NCI-H2081 treated with DMSO at 0.1 percent for 48 hours (cell line): Measurements from ENCODE around the gene GPC4.

Experiments
- DNase-seq: peaks from one replicate; lab custom pipeline; 2025; lab: John Stamatoyannopoulos, UW

GPC4 gene

DNA sequence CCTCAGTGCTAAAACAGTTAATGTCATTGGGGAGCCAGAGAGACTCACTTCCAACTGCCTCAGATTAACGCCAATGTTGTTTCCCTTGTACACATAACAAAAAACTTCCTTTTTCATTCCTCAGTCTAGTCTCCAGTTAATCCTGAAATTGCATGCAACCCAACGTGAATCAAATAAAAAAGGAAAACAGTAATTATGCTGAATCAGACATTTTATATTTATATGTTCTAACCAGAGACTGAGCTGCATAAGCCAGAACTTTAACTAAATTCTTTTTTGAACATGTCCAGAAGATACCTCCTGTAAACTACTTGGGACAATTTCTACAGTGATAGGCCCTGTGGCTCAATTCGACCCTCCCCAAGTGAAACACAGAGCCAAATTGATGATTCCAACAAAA is 4.7 kb downstream of the GPC4 start:
- DNase-seq, result no peak

DNA sequence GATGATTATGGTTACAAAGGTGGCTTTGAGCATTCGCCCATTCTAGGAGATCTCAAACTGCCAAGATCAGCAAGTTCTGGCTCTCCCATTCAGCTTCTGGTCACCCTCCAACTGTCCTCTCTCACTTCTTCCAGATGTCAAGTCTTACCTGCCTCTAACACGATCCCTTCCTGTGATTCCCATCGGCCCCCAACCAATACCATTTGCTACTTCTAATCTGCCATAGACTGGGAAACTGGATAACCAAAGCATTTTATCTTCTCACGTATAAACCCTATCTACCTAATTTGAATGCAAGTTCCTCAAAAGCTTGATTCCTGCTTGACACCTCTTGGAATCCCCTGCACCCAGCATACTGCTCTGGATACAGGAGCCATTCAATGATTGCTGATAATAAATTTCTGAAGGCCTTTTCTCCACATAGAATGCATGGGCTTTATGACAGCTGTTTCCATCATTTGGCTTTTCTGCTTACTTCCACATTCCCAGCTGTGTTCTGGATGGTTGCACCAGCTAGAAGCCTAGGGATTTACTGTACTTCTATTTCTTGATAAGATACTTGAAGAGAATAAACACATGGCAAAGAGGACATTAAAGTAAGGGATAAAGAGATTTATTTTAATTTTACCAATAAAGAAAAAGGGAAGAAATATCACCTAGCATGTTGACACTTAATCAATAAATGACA is 9.6 kb downstream of the GPC4 start:
- no peak for DNase-seq

DNA sequence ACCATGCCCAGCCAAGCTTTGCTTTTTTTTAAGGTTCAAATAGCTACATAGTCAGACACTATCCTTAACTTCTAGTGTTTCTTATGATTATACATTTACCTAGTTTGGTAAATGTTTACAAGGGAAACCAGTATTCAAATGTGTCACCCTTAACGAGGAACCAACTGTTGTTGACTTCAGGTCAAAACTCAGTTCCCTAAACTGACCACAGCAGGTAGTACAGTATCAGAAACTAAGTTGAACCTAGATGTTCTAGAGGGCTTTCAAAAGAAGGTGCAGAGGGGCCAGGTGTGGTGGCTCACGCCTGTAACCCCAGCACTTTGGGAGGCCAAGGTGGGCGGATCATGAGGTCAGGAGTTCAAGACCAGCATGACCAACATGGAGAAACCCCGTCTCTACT is 11.3 kb downstream of the GPC4 start:
- DNase-seq, result no peak

DNA sequence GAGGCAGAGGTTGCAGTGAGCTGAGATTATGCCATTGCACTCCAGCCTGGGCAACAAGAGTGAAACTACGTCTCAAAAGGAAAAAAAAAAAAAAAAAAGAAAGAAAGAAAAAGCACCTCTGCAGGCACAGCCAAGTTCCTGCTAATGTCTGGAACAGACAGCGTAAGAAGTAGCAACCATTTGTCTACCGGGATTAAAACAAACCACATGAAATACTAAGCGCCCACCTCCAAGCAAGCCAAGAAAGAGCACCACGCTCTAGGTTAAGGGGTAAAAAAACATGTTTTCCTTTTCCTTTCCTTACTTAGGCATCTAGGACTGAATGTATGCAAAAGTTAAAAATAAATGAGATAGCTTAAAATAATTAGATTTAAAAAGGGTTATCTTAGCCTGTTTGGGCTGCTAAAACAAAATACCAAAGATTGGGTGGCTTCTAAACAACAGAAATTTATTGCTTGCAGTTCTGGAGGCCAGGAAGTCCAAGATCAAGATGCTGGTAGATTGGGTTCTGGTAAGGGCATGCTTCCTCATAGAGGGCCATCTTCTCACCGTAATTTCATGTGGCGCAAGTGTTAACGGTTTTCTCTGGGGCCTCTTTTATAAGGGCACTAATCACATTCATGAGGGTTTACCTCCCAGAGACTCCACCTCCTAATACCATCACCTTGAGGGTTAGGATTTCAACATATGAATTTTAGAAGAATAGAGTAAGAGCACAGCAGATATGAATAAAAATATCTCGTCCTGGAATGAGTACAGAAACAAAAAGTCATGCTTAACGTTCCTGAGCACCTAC is 12.3 kb downstream of the GPC4 start:
- DNase-seq, result no peak

DNA sequence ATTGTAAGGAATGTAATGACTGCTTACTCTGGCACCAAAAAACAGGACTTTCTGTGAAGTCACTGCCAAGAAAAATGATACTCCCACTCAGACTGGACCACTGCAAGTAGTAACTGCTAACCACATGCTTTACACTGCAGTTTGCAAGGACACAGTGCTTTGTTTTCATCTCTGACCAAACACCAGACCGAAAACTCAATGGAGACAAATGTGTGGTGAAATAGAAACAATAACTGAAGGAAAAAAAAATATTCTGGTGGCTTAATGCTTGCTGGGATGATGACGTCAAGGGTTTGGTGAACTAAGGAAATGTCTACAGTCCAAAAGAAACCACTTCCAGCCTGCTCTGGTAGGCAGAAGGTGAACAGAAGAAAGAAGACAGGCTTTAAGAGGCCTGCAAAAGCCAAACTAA is 13.2 kb downstream of the GPC4 start:
- DNase-seq, result no peak

DNA sequence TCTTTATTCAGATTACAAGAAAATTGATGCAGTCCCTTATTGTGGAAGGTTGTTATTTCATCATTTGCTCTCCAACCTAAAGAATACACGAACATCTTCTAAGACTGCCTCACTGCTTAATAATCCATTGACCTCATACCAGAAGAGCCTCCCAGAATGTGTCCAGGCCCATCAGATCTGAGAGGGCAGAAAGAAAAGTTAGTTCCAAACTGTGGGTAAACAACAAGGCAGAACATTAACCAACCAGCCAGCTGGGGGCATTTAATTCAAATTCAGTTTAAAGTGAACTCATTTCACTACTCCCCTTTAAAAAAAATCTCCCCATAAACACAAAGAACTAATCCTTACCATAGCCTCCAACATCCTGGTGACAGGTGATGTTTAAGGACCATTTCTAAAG is 13.8 kb downstream of the GPC4 start:
- no peak for DNase-seq

DNA sequence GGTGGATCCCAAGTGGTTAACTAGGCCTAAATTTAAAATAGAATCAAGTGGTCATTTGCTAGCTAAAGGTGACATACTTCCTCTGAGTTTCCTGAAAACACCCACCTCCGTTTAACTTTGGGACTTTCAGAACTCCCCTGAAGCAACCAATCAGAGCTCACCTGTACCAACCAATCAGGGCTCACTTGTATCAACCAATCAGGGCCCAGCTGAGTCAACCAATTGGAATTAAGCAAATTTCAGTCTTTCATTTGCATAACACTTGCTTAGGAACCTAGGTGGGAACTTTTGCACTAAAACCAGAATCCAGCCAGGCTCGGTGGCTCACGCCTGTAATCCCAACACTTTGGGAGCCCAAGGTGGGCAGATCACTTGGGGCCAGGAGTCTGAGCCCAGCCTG is 15.9 kb downstream of the GPC4 start:
- DNase-seq, result no peak

DNA sequence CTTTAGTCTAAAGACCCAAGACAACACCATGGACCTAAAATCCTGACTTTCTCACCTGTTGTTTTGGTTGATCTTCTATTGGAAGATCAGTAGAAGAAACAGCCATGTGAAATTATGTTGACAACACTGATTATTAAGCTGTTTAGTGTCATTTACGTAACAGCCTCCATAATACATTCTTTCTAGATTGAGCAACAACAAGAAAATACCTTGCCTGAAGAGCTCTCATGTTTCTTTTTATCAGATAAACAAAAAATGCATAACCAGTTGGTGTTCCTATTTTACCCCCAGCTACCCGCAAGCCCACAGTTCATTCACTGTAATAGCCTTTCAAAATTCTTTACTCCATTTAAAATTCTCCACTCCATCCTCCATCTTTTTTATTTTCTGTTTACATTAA is 20.5 kb downstream of the GPC4 start:
- DNase-seq, result no peak

DNA sequence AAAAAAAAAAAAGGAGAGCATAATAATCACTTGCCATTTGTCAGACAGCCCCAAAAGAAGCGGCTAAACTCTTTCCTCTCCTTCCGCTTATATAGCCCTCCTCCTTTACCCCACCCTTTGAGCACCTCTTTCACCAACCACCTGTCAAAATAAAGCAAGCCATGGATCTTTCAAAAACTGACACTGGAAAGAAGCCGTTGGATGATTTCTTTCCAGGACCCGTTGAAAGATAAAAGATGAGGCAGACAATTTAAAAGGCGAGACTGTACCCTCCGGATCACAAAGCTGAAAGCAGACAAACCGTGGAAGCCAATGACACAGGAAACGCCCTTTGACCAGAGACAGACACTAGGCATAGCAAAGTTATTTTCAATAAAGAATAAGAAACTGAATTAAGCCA is 22.6 kb downstream of the GPC4 start:
- no peak for DNase-seq

DNA sequence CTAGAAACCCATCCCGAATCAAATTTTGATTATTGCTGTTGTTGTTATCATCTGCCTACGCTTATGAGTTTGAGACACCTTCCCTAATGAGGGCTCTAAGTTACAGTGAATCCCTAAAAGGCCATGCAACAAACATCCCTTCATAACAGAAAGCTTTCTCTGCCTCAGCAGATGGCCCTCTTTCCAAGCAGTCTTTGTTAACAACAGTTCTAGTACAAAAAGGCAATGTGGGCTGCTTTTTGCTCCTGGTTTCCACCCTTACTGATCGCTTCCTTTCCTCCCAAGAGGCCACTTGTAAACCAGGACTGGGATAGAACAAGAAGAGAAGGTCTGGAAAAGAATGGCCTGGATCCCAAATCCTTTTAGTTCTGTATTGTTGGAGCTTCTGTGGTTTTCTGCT is 24.2 kb downstream of the GPC4 start:
- DNase-seq, result no peak

DNA sequence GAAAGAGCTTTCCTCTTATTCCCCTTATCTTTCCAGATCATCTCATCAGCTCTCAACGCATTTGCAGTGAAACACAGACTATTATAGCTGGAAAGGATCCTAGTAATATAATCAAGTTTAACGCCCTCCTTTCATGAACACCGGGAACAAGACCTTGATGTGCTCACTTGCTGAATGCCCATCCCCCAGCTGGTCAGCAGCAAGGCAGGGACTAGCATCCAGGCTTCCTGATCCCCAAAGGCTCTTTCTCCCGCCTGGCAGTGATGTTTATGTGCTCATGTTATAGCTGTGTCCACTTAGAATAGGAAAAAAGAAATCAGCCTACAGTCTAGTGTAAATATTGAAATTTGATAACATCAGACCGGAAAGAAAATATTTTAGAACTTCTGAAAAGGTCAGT is 24.6 kb downstream of the GPC4 start:
- no peak for DNase-seq

DNA sequence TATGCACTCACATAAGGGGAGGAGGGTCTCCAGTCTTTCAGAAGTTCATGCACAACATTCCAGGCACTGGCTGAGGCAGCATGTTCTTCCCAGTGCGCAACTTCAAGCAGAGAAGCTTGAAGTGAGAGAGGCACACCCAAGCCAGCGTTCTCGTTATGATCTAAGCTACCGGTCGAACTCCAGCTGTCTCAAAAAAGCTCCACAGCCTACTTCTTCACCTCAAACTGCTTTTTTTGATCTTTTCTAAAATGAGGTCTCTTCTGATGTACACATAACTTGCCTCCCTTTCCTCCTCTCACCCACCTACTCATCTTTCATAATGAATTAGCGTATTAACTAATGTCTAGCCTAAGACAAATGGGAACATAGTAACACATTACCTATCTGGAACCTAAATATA is 25.3 kb downstream of the GPC4 start:
- DNase-seq, result no peak

DNA sequence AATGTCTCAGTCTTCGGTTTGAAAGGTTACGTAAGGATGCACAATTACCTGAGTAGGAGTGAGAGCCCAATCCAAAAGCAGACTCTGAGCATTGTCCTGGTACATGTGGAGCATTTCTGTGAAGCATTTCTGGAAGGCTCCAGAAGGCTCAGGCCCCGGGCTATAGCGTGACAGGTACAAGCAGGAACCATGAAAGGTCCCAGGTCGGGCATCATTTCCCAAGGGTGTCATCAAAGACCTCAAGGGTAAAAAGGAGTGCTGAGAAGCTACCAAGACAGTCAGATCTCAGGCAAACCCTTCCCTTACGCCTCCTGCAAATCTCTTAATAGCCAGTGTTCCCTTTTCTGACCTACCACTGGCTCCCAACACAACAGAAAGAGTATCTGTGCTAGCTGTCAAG is 30.8 kb downstream of the GPC4 start:
- no peak for DNase-seq

DNA sequence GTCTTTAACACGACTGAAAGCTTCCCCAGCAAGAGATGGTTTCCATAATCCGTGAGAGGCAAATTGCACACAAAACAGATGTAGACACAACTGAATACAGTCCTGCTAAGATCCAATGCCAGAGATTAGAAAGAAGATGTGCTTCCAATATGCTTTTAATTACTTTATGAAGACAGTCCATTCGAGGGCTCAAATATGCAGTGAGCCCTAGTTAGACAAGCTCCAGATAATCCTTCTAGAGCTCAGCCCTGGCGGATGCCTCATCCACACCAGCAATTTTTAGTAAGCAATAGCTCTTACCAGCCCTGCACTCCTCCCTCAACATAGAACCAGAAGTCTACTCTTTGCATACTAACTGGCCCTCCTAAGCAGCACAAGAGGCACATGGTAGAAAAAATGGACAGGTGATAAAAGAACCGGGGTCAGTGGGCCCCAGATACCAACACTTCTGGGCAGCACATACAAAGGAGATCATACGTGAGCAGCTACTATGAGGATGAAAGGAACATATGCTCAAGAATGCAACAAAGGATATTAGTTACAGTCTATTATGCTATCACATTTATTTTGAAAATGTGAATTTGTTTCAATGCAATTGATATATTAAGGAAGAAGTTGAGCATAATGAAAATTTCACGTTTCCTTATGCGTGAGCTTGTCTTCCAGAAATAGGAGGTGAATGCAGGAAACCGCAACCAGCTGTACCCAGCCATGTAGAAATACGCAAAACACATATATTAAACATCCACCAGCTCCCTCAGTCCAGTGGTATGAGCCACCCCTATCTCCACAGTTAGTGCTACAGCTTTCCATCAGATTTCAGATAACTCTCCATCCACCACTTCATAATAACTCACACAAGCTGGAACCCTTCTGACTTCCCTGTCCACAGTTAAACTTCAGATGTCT is 34.3 kb downstream of the GPC4 start:
- DNase-seq, result no peak

DNA sequence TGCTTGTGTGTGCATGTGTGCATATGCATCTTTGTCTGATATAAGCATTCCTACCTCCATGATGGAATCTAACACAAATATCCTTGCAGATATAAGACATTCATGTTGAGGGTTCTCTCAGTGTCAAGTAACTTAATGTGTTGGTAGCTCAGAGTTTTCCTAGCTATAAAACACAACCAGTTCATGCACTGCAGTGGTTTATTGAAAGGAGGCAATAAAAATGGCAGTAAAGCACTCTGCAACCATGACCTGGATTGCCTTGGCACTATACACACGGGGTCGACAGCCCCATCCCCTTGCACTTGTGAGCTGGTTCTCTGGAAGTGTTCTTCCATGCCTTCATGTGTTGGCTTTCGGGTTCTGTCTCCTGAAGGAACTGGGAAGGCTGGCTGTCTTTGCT is 38.9 kb downstream of the GPC4 start:
- DNase-seq, result no peak

DNA sequence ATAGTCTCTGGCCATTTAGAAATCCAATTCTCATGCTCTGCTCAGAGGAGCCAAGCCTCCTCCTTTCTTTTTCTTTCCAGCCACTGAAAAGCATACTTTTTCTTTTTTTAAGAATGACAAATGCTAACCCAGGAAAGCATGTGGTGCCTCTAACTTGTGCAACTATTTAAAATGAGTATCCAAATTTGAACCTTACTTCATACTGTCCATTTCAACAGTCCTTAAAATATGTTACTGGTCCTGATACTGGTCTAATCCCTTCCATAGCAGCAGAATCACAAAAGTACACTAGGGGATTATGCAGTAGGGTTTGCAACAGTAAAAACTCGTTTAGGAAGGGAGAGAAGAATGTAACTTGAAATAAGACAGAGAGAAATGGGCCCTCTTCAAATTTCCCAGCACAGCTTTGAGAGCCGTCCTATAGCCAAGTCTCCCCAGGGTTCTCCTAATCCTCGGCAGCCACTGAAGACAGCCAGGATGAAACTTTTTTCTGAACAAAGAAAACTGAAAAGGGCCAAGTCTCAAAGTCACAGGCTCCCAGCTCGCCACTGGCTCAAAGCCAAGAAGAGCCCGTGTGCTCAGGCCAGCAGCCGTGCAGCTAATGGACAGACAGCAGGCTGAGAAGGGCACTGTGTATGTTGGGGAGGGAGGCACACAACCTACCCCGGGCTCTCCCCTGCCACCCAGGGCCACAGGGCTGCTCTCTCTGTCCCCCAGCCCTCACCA is 39.5 kb downstream of the GPC4 start:
- DNase-seq, result no peak

DNA sequence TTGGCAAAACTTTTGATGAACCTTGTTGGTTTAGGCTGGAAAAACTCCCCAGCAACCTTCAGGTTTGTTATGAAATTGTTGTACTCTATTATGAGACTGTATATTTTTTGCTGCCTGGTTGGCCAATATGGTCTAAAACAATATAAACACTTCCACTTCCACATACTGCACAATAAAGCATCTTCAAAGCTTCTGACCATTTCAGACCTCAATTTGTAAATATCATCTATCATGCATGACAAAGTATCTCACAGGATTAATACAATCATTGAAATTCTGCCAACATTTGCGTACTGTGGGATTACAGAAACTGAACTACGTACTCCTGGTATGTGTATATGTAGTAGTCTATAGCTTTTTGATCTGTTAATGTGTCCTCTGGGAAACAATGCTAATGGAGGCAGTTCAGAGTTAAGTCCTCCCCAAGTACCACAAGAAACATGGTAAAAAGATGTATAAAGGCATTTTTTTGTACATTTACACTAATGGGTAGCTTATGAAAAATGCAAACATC is 40.4 kb downstream of the GPC4 start:
- DNase-seq, result no peak

DNA sequence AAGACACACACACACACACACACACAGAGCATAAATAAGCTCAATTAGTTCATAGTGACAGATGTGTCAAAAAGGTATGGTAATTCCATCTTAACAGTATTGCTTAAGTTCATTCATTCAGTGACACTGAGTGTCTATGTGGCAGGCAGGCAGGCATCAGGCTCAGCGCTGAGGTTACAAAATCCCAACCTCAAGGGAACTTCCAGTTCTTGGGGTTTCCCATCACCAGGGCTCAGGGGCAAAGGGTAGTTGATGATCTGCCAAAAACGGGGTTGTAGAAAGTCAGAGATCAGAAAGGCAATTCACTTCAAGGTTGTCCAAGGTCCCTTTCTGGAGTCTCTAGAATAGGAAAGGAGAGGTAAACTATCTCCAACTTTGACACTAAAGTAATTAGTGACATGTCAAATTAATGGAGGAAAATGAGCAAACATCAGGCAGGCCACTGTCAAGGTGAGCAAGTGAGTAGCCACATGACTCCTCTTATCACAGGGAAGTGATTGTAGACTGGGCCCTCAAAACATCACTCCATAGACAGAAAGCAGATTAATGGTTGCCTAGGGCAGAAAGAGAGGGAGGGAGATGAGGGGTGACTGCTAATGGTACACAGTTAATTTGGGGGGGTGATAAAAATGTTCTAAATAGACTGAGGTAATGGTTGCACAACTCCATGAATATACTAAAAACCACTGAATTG is 41.8 kb downstream of the GPC4 start:
- no peak for DNase-seq

DNA sequence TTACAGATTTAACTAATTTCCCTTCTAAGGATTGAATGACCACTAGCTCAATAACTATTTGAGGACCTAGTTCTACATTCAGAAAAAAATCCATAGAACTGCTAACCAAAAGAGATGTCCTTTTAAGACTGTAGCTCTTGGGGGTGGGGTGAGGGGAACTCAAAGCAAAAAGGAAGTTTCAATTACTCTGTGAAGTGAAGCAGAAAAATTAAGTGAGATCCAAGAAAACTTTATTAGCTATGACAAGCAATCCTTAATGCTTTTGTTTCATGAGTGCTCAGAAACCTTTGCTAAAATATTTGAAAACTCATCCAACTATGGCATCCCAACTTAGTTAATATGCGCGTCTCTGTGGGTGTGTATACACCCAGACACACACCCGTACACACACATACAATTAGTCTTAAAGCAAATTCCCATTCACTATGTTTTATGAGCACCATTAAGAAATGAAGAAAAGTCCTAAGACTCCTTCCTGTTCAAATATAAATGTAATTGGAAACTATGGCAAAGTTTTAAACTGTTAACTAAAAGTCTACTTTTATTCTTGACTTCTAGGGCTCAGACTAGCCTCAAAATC is 44.5 kb downstream of the GPC4 start:
- DNase-seq, result no peak

DNA sequence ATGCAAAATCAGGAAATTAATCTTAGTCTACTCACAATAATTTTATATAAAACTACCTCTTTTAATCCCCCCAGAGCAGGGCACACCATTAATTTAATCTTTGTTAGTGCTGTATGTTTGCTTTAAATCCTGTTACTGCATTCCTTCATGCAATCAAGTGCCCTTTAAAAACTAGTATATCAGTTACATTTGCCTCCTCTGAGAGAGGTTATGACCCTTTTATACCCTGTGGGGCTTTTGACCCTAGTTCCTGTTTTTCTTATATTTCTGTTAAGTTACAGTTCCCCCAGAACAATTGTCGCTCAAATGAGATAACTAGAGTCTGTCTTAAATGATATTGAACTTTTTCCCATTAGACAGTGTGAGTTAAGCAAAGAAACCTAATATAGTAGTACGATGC is 46.2 kb downstream of the GPC4 start:
- no peak for DNase-seq

DNA sequence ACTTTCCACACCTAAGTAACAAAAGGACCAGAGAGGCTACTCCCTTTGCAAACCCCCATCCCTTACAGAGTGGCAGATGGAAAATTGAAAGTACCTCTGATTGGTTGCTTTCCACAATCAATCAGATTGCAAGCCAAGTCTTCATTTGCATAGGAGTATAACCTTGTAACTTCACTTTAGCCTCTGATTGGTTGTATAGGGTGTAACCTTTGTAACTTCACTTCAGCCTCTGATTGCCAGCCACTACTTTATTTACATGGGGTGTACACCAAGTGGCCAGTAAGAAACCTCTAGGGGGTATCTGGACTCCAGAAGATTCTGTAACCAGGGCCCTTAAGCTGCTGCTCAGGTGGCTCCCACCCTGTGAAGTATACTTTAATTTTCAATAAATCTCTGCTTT is 48.6 kb downstream of the GPC4 start:
- no peak for DNase-seq
